NCI-H526 treated with DMSO at 0.1 percent for 48 hours (cell line): ENCODE data around the gene HOXA7.

ENCODE experiments used
- DNase-seq: peaks from one replicate; lab custom pipeline; 2025; lab: John Stamatoyannopoulos, UW

HOXA7 gene

DNA sequence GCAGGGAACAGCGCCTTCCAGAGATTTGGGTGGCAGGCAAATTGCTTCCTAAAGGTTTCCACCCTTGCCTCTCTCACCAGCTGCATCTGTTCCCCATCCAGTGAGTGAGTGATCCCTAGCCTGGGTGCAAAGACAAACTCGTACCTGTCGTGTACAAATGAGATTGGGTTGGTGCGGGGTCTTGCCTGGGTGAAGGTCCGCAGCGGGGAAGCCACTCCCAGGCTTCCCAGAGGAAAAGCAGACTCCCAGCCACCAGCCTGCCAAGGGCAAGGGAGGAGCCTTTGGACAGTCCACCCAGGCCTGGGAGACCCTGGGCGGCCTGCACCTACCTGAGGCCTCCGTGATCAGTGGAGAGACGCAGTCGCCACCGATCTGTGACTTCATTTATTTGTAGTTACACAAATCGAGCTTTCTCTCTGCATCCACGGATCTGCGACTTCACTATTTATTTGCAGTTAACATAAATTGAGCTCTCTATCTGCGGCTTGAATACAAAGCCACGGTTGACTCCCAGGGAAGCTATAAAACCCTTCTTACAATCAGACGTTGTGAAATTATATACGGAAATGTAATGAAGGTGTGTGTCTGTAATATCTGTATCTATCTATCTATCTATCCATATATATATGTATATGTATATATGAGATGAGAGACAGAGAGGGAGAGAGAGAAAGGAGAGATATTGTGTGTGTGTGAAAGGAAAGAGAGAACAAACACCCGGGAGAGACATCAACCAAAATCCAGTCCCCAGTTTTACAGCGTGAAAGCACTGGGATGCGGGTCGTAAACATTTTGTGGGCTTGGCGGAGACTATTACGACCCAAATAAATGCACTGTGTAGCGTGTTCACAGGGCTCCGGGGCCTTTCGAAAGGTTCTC is 3.0 kb upstream of the HOXA7 start:
- DNase-seq = no peak

DNA sequence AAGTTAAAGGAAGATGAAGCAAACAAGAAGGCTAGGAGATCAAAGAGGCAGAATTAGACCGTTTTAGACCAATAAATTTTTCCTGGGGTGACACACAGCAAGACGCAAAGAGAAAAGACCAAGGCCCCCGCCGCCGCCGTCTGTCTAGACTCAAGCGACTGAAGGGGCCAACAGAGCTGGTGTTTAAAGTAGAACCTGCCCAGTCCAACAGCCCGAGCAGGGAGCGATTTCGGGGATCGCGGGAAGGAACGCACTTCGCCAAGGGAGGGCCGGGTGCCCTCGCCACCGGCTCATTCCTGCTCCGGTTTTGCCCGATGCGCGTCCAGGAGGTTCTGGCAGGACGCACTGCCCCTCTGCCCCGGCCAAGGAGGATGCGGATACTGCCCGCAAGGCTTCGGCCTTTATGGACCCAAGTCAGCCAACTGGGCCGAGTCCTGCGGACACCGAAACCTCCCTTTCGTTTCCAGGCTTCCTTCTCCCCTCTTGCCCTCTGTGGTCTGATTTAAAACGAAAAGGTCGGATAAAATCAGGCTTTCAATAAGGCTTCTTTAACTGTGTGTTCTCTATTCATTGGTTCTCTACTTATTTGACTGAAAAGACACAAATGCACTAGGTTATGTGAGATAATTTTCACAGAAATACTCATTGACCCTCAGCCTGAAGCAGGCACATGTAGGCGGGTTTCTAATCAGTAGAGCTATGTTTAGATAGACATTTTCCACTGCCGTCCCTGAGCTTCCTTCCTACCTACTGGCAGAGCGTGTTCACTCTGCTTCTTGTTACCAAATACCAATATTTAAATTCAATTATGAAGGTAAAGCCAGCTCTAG is 2.2 kb upstream of the HOXA7 start:
- no peak for DNase-seq

DNA sequence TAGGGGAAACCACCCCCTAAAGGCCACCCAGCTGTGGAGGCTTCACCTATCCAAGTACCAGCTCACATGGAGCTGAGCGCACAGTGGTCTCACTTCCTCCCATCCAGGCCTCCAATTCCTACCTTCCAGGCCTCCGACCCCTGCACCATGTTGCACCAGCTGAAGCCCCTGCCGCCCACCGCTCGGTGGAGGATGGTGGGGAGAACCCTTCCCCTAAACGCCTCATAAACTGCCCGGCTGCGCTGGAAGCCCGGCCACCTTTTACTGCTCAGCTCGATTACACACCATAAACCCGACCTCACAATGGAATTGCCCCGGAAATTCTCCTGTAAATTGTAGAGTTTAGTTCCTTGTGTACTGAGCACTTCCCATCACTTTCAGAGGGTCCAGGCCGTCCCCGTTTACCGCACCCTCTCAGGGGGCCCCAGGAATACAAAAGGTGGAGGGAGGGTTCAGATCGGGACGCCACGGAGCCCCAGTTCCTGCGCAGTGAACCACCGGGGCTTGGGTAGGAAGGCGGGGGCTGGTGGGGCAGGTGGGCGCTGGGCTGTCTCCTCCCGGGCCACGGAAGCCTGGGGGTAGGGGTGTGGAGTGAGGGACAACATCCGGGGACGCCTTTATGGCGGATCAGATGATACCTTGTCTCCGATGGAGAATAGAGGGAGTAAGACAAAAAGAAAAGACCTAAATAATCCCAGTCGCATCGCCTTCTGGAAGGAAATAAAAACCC is 1.4 kb upstream of the HOXA7 start:
- no peak for DNase-seq

GRCh38 chr7:27156916-27157701 is 634 bp upstream of the HOXA7 start:
- DNase-seq = no peak

- DNase-seq = no peak
Measured at GRCh38 chr7:27155816-27156507, 513 bp downstream of the HOXA7 start.

DNA sequence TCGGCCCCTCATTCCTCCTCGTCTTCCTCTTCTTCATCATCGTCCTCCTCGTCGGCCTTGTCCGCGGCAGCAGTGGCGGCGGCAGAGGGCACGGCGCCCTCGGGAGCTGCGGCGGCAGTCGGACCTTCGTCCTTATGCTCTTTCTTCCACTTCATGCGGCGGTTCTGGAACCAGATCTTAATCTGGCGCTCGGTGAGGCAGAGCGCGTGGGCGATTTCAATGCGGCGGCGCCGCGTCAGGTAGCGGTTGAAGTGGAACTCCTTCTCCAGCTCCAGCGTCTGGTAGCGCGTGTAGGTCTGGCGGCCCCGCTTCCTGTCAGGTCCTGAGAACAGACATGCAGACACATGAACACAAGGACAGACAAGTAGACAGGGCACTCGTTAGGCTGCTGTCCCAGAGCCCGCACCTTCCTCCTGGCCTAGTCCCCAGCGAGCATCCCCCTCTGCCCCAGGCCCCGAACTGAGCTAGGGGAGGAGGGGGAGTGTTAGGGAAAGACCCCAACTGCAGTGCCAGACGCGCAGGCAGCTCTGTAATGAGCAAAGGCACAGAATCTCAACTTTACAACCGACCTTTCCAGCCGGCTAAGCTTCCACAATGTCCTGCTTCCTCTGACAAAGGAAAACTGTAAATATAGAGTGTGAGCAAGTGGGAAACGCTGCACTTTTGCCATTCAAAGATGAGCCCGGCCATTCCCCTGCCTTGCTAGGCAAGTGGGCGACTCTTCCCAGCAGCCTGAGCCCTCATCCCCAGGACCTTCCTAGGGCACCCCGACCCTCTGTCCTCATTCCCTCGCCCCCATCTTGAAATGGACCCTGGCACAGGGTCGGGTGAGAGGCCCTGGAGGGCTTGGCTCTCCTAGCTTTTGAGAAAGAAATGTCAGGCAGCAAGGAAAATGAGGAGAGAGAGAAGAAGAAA is 1.3 kb downstream of the HOXA7 start:
- no peak for DNase-seq

- DNase-seq = no peak
Measured at GRCh38 chr7:27154369-27154768, 2.1 kb downstream of the HOXA7 start.

DNA sequence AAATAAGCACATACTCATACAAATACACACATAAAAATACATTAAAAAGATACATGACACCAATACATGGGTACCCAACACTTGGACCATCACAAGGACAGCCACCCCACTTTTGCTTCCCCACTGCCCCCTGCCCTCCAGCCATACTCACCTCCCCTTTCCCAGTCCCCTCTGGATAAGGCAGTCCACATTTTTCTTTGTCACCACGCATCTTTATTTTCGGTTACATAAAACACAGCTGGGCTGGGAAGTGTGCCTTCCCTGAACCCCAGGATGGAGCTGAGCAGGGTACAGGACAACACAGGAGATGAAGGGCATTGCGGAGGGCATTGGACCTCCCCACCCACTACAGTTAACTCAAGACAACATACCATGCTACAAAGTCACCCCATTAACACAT is 2.9 kb downstream of the HOXA7 start:
- DNase-seq = no peak

- no peak for DNase-seq
Measured at GRCh38 chr7:27152816-27153442, 3.5 kb downstream of the HOXA7 start.

DNA sequence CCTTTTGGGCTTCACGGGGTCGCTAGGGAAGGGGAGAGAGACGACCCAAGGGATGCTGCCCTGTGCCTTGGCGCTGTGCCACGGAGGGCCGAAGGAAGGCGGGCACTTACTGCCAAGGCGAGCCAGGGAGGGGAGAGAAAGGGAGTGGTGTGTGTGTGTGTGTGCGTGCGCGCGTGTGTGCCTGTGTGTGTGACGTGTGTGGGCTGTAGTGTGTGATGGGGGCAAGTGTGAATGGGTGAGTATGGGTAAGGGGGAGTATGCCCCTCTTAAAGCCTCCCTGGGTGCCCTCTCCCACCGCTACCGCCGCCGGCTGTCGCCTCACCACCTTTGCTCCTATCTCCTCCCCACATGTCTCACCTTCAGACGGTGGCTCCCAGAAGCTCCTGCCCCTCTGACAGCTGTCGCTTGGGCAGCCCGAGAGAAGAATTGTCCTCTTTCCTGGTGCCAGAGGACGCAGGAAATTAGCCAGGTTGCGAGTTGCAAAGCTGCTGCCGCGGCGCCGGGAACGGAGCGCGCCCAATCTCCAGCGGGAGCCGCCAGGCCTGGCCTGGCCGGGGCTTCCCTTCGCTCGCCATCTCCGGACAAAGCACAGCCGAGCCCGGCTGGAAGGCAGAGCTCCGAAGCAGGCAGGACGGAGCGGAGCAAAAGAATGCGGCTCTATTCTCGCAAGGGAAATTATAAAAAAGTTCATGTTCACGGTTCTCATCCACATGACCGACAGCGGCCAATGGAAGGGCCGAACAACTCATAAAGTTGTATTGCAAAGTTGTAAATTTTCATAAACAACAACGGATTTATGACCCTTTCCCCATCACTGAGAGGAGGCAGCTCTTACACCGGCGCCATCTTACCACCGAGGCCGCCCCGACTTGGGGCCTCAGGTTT is 4.3 kb downstream of the HOXA7 start, which contains the start of gene HOXA3:
HOXA3 (minus strand) TSS at position 653 of the 885 bp plus-strand sequence. CDS start 41,943 bp downstream, outside the sequence.
- DNase-seq = no peak

- no peak for DNase-seq
Measured at GRCh38 chr7:27151341-27151930, 5.0 kb downstream of the HOXA7 start.

GRCh38 chr7:27150568-27151340 is 5.7 kb downstream of the HOXA7 start:
- no peak for DNase-seq

- no peak for DNase-seq
Measured at GRCh38 chr7:27149842-27150567, 6.5 kb downstream of the HOXA7 start.

GRCh38 chr7:27148756-27149641 is 7.5 kb downstream of the HOXA7 start:
- DNase-seq = no peak

- DNase-seq = no peak
Measured at GRCh38 chr7:27148031-27148755, 8.3 kb downstream of the HOXA7 start.
